Measurements from ENCODE around the gene FOXJ1.

DNA sequence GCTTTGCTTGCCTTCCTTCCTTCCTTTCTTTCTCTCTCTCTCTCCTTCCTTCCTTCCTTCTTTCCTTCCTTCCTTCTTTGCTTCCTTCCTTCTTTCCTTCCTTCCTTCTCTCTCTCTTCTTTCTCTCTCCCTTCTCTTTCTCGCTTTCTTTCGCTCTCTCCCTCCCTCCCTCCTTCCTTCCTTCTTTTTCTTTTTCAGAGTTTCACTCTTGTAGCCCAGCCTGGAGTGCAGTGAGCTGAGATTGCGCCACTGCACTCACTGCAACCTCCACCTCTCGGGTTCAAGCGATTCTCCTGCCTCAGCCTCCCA, 17.9 kb downstream of the FOXJ1 start:
- TF ChIP-seq EZH2 (IDR thresholded peaks at IDR 0.05; ENCODE audit: insufficient read depth, poor library complexity, severe bottlenecking) (no peak), EZH2phosphoT487 (IDR thresholded peaks at IDR 0.05; ENCODE audit: insufficient read depth, low read depth) (no peak)

Measured in GM23248 (cell line).